Measurements from ENCODE around the gene MXRA8.

MXRA8 gene

GRCh38 chr1:1376551-1377226 is 18.3 kb upstream of the MXRA8 start:
- peaks cover 7% of the 10 kb centered on the region for H3F3A ChIP-seq (ENCODE audit: control insufficient read depth, insufficient read depth)
- no peak overlapping the region for H3K27ac ChIP-seq (ENCODE audit: low read depth, low read length)
- no peaks in the 10 kb centered on the region for H3K27me3 ChIP-seq (ENCODE audit: control insufficient read depth, low read length)
- TF ChIP-seq, protein P1, sequence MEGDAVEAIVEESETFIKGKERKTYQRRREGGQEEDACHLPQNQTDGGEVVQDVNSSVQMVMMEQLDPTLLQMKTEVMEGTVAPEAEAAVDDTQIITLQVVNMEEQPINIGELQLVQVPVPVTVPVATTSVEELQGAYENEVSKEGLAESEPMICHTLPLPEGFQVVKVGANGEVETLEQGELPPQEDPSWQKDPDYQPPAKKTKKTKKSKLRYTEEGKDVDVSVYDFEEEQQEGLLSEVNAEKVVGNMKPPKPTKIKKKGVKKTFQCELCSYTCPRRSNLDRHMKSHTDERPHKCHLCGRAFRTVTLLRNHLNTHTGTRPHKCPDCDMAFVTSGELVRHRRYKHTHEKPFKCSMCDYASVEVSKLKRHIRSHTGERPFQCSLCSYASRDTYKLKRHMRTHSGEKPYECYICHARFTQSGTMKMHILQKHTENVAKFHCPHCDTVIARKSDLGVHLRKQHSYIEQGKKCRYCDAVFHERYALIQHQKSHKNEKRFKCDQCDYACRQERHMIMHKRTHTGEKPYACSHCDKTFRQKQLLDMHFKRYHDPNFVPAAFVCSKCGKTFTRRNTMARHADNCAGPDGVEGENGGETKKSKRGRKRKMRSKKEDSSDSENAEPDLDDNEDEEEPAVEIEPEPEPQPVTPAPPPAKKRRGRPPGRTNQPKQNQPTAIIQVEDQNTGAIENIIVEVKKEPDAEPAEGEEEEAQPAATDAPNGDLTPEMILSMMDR (IDR thresholded peaks at IDR 0.05; ENCODE audit: low read depth, low read length, poor library complexity, severe bottlenecking), result no peak
- TF ChIP-seq EZH2phosphoT487 (IDR thresholded peaks at IDR 0.05; ENCODE audit: borderline replicate concordance, low read length), result no peak
- H3K9me2 ChIP-seq (replicated peaks; ENCODE audit: control insufficient read depth, low read length), result no peaks in the 10 kb centered on the region
- H3K36me3 ChIP-seq (ENCODE audit: control insufficient read depth, low read length), result peaks cover 41% of the 10 kb centered on the region
- H3K4me2 ChIP-seq (ENCODE audit: low read length), result peak overlapping the region; percentile 81
- H4K20me1 ChIP-seq (ENCODE audit: control insufficient read depth, insufficient read depth, low read depth, low read length), result peaks cover 6% of the 10 kb centered on the region; the same call in 1 of the 2 replicates
- peaks cover 30% of the 10 kb centered on the region for H3K4me1 ChIP-seq (ENCODE audit: control insufficient read depth, low read length)
- H3K79me2 ChIP-seq (ENCODE audit: control insufficient read depth, low read length), result peaks cover 46% of the 10 kb centered on the region
- no peaks in the 10 kb centered on the region for H3K9me3 ChIP-seq (ENCODE audit: control insufficient read depth, insufficient read depth, low read length)
- H3K4me3 ChIP-seq (ENCODE audit: low read length), result peak overlapping the region; percentile 98

- Histone ChIP-seq H3F3A (ENCODE audit: control insufficient read depth, insufficient read depth) (peaks cover 7% of the 10 kb centered on the region), H3K27me3 (ENCODE audit: control insufficient read depth, low read length) (no peaks in the 10 kb centered on the region), H4K20me1 (ENCODE audit: control insufficient read depth, insufficient read depth, low read depth, low read length) (peaks cover 6% of the 10 kb centered on the region; the same call in 1 of the 2 replicates), H3K4me2 (ENCODE audit: low read length) (peak within 1 kb of the TSS; percentile 86), H3K36me3 (ENCODE audit: control insufficient read depth, low read length) (peaks cover 46% of the 10 kb centered on the region), H3K9me3 (ENCODE audit: control insufficient read depth, insufficient read depth, low read length) (no peaks in the 10 kb centered on the region), H3K4me1 (ENCODE audit: control insufficient read depth, low read length) (peaks cover 35% of the 10 kb centered on the region), H3K4me3 (ENCODE audit: low read length) (peak within 1 kb of the TSS; percentile 98), H3K27ac (ENCODE audit: low read depth, low read length) (peak within 1 kb of the TSS; percentile 63), H3K9me2 (replicated peaks; ENCODE audit: control insufficient read depth, low read length) (no peaks in the 10 kb centered on the region), H3K79me2 (ENCODE audit: control insufficient read depth, low read length) (peaks cover 41% of the 10 kb centered on the region)
- TF ChIP-seq EZH2phosphoT487 (IDR thresholded peaks at IDR 0.05; ENCODE audit: borderline replicate concordance, low read length), result no peak
- TF ChIP-seq, protein P1 (IDR thresholded peaks at IDR 0.05; ENCODE audit: low read depth, low read length, poor library complexity, severe bottlenecking), result no peak
Measured at GRCh38 chr1:1374929-1375662, 16.7 kb upstream of the MXRA8 start, which contains the start of gene AURKAIP1. TSS of gene AURKAIP1 (minus strand) at chr1:1375207. CDS start at chr1:1374756, 451 bp downstream.

- peak overlapping the region; percentile 86 for H3K4me2 ChIP-seq (ENCODE audit: low read length)
- peaks cover 7% of the 10 kb centered on the region for H3F3A ChIP-seq (ENCODE audit: control insufficient read depth, insufficient read depth)
- TF ChIP-seq, protein P1 (IDR thresholded peaks at IDR 0.05; ENCODE audit: low read depth, low read length, poor library complexity, severe bottlenecking), result no peak
- TF ChIP-seq EZH2phosphoT487 (IDR thresholded peaks at IDR 0.05; ENCODE audit: borderline replicate concordance, low read length), result no peak
- H3K9me2 ChIP-seq (replicated peaks; ENCODE audit: control insufficient read depth, low read length), result no peaks in the 10 kb centered on the region
- H3K4me1 ChIP-seq (ENCODE audit: control insufficient read depth, low read length), result peaks cover 35% of the 10 kb centered on the region
- H3K27ac ChIP-seq (ENCODE audit: low read depth, low read length), result peak overlapping the region; percentile 63
- H3K9me3 ChIP-seq (ENCODE audit: control insufficient read depth, insufficient read depth, low read length), result no peaks in the 10 kb centered on the region
- peak overlapping the region; percentile 98 for H3K4me3 ChIP-seq (ENCODE audit: low read length)
- H3K79me2 ChIP-seq (ENCODE audit: control insufficient read depth, low read length), result peaks cover 41% of the 10 kb centered on the region
- H3K27me3 ChIP-seq (ENCODE audit: control insufficient read depth, low read length), result no peaks in the 10 kb centered on the region
- peaks cover 46% of the 10 kb centered on the region for H3K36me3 ChIP-seq (ENCODE audit: control insufficient read depth, low read length)
- peaks cover 6% of the 10 kb centered on the region; the same call in 1 of the 2 replicates for H4K20me1 ChIP-seq (ENCODE audit: control insufficient read depth, insufficient read depth, low read depth, low read length)
Measured at GRCh38 chr1:1374589-1374928, 16.2 kb upstream of the MXRA8 start.

Measured in DOHH2 (cell line).